ENCODE data around the gene TMEM238L.

DNA sequence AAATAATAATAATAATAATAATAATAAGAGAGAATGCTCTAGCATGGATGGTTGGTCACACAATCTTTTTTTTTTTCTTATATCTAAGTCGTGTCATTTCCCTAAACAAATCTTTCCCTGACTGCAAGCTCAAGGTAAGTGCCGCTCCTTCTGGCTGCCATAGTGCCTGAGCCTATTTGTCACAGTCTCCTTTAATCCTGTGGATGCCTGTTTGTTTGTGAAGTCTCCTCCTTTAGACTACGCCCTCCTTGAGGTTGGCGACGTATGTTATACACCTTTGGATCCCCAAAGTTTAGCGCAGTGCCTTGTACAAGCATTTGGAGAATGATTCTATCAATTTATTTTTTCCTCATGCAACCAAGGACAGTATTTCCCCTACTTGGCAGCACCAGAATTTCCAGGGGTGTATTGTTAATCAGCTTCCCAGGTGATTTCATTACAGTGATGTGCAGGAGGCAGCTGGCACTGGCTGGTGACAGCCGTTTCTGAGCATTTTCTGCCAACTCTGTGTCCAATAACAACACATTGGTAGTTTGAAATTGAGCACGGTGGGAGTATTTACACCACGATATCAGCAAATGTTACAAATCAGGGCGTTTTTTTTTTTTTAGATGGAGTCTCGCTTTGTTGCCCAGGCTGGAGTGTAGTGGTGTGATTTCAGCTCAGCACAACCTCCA lies 26.6 kb downstream of the TMEM238L start:
- TF ChIP-seq, protein P1, sequence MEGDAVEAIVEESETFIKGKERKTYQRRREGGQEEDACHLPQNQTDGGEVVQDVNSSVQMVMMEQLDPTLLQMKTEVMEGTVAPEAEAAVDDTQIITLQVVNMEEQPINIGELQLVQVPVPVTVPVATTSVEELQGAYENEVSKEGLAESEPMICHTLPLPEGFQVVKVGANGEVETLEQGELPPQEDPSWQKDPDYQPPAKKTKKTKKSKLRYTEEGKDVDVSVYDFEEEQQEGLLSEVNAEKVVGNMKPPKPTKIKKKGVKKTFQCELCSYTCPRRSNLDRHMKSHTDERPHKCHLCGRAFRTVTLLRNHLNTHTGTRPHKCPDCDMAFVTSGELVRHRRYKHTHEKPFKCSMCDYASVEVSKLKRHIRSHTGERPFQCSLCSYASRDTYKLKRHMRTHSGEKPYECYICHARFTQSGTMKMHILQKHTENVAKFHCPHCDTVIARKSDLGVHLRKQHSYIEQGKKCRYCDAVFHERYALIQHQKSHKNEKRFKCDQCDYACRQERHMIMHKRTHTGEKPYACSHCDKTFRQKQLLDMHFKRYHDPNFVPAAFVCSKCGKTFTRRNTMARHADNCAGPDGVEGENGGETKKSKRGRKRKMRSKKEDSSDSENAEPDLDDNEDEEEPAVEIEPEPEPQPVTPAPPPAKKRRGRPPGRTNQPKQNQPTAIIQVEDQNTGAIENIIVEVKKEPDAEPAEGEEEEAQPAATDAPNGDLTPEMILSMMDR (IDR thresholded peaks at IDR 0.05; ENCODE audit: low read depth, low read length): no peak
- no peak for TF ChIP-seq EZH2phosphoT487 (IDR thresholded peaks at IDR 0.05; ENCODE audit: low read depth)

All from OCI-LY3 (cell line).